HEK293T (cell line): Measurements from ENCODE around the gene JAK3.

Experiments used
- CTCF ChIA-PET: fragments of 350-600 bp; formaldehyde crosslinking; extraction: SDS; loops from one replicate; lab custom pipeline; 2021; ENCODE audit warnings: antibody characterized with exemption, inconsistent platforms; lab: Yijun Ruan, JAX
- POLR2A ChIA-PET: fragments of 350-600 bp; formaldehyde crosslinking; extraction: SDS; loops from one replicate; lab custom pipeline; 2020; ENCODE audit warnings: antibody characterized with exemption, inconsistent platforms; lab: Yijun Ruan, JAX
- DNase-seq: peaks from one replicate; pipeline ENCODE4 v3.0.0; 2012; ENCODE audit warnings: mixed read lengths; ENCODE audit errors: extremely low spot score
- ARNT ChIP-seq: fragments of 450-650 bp; IDR thresholded peaks from 2 replicates; pipeline ENCODE4 v1.6.1; 2017; ENCODE audit warnings: mild to moderate bottlenecking
- BHLHE40 ChIP-seq: fragments of 450-650 bp; IDR thresholded peaks from 2 replicates; pipeline ENCODE4 v1.6.1; 2016; ENCODE audit warnings: mild to moderate bottlenecking, moderate library complexity, borderline replicate concordance
- CTBP1 ChIP-seq: fragments of 450-650 bp; IDR thresholded peaks from 2 replicates; pipeline ENCODE4 v1.6.1; 2016; ENCODE audit warnings: borderline replicate concordance
- ELF4 ChIP-seq: fragments of 450-650 bp; IDR thresholded peaks from 2 replicates; pipeline ENCODE4 v1.6.1; 2017; ENCODE audit warnings: antibody characterized with exemption
- FOXA1 ChIP-seq: fragments of 450-650 bp; IDR thresholded peaks from 2 replicates; pipeline ENCODE4 v1.6.1; 2016; ENCODE audit warnings: mild to moderate bottlenecking
- FOXK2 ChIP-seq: fragments of 450-650 bp; IDR thresholded peaks from 2 replicates; pipeline ENCODE4 v1.6.1; 2016; ENCODE audit warnings: mild to moderate bottlenecking
- FOXM1 ChIP-seq: fragments of 450-650 bp; IDR thresholded peaks from 2 replicates; pipeline ENCODE4 v1.6.1; 2017; ENCODE audit warnings: mild to moderate bottlenecking, borderline replicate concordance
- HDGF ChIP-seq: fragments of 450-650 bp; IDR thresholded peaks from 2 replicates; pipeline ENCODE4 v1.6.1; 2017; ENCODE audit warnings: antibody characterized with exemption, borderline replicate concordance
- L3MBTL2 ChIP-seq: fragments of 450-650 bp; conservative IDR thresholded peaks from 2 replicates; pipeline ENCODE4 v1.6.1; 2016; ENCODE audit warnings: mild to moderate bottlenecking
- LEF1 ChIP-seq: fragments of 450-650 bp; IDR thresholded peaks from 2 replicates; pipeline ENCODE4 v1.6.1; 2017; ENCODE audit warnings: mild to moderate bottlenecking, borderline replicate concordance
- NFRKB ChIP-seq: fragments of 450-650 bp; IDR thresholded peaks from 2 replicates; pipeline ENCODE4 v1.6.1; 2016; ENCODE audit warnings: mild to moderate bottlenecking, moderate library complexity
- PKNOX1 ChIP-seq: fragments of 450-650 bp; IDR thresholded peaks from 2 replicates; pipeline ENCODE4 v1.6.1; 2016
- SP1 ChIP-seq: fragments of 450-650 bp; IDR thresholded peaks from 2 replicates; pipeline ENCODE4 v1.6.1; 2017
- SUZ12 ChIP-seq: fragments of 450-650 bp; IDR thresholded peaks from 2 replicates; pipeline ENCODE4 v1.6.1; 2016; ENCODE audit warnings: mild to moderate bottlenecking
- TARDBP ChIP-seq: fragments of 450-650 bp; IDR thresholded peaks from 2 replicates; pipeline ENCODE4 v1.6.1; 2016
- ZNF384 ChIP-seq: fragments of 450-650 bp; IDR thresholded peaks from 2 replicates; pipeline ENCODE4 v1.6.1; 2016

Gene JAK3

GRCh38 chr19:17817668-17818363 lies 30.0 kb downstream of the JAK3 start:
- TF ChIP-seq PKNOX1 = no peak
- TF ChIP-seq NFRKB = no peak
- no peak for TF ChIP-seq SUZ12
- TF ChIP-seq FOXK2 = no peak
- no peak for TF ChIP-seq BHLHE40
- no peak for TF ChIP-seq FOXA1
- TF ChIP-seq ZNF384 = no peak
- TF ChIP-seq CTBP1 = no peak
- no peak for TF ChIP-seq ELF4
- TF ChIP-seq ARNT = no peak
- no peak for TF ChIP-seq HDGF
- no peak for TF ChIP-seq L3MBTL2
- POLR2A ChIA-PET = no interaction called here
- CTCF ChIA-PET = interaction anchor here (1.1 kb wide), 1 partner anchor 322 kb away, joined by 3 read pairs; no protein-coding TSS in a partner anchor
- DNase-seq = no peak

- POLR2A ChIA-PET = interaction anchor here (1.5 kb wide), 1 partner anchor 47 kb away, joined by 4 read pairs; no protein-coding TSS in a partner anchor
Observed at GRCh38 chr19:17812099-17812498, 35.7 kb downstream of the JAK3 start.

GRCh38 chr19:17811681-17812080 lies 36.1 kb downstream of the JAK3 start:
- TF ChIP-seq FOXM1 (no peak), ARNT (no peak), CTBP1 (no peak), FOXA1 (no peak), L3MBTL2 (no peak), ZNF384 (no peak)
- POLR2A ChIA-PET = interaction anchor here (1.5 kb wide), 1 partner anchor 47 kb away, joined by 4 read pairs; no protein-coding TSS in a partner anchor
- no peak for DNase-seq
- CTCF ChIA-PET = no interaction called here

More at GRCh38 chr19:17812099-17812498, 35.7 kb downstream of the JAK3 start:
- DNase-seq = no peak
- no peak for TF ChIP-seq HDGF
- no peak for TF ChIP-seq BHLHE40
- no peak for TF ChIP-seq ELF4
- TF ChIP-seq ZNF384 = no peak
- TF ChIP-seq FOXK2 = no peak
- no peak for TF ChIP-seq ARNT
- TF ChIP-seq FOXA1 = no peak
- TF ChIP-seq SP1 = no peak
- TF ChIP-seq TARDBP = no peak
- TF ChIP-seq PKNOX1 = no peak
- TF ChIP-seq LEF1 = no peak
- no peak for TF ChIP-seq NFRKB
- no peak for TF ChIP-seq SUZ12
- TF ChIP-seq CTBP1 = no peak
- TF ChIP-seq FOXM1 = no peak
- CTCF ChIA-PET = no interaction called here

- ChIA-PET POLR2A (no interaction called here), CTCF (no interaction called here)
- DNase-seq = no peak
- TF ChIP-seq L3MBTL2 = no peak
- no peak for TF ChIP-seq TARDBP
- TF ChIP-seq ARNT = no peak
- TF ChIP-seq SUZ12 = no peak
- TF ChIP-seq FOXA1 = no peak
- no peak for TF ChIP-seq HDGF
- no peak for TF ChIP-seq SP1
- TF ChIP-seq CTBP1 = no peak
Observed at GRCh38 chr19:17811103-17811502, 36.7 kb downstream of the JAK3 start.

GRCh38 chr19:17807731-17808316 lies 40.0 kb downstream of the JAK3 start:
- TF ChIP-seq L3MBTL2 (no peak), SUZ12 (no peak), ZNF384 (no peak), LEF1 (no peak), FOXA1 (no peak), FOXM1 (no peak), FOXK2 (no peak), NFRKB (no peak), ELF4 (no peak), HDGF (no peak)

GRCh38 chr19:17806945-17807344 lies 40.8 kb downstream of the JAK3 start:
- CTCF ChIA-PET = interaction anchor here (0.6 kb wide), 1 partner anchor 445 kb away, joined by 3 read pairs; no protein-coding TSS in a partner anchor
- no peak for DNase-seq
- TF ChIP-seq NFRKB (no peak), HDGF (no peak), ZNF384 (no peak), TARDBP (no peak), L3MBTL2 (no peak), FOXM1 (no peak), CTBP1 (no peak), PKNOX1 (no peak)
- POLR2A ChIA-PET = no interaction called here

More at GRCh38 chr19:17807731-17808316, 40.0 kb downstream of the JAK3 start:
- DNase-seq = no peak
- POLR2A ChIA-PET = no interaction called here
- CTCF ChIA-PET = no interaction called here
